Activated B cell treated with CpG ODN at 0.5 μM for 24 hours (primary cell): ENCODE measurements around the gene LRRC4B. TPM values are rescaled to one million over a fixed set of nuclear protein-coding genes. Genes with fewer than 3 reads are reported as not detected.

Experiments used
- ATAC-seq: fragments of 200-7000 bp; cut with Tn5 transposase; one replicate; pipeline ENCODE4 v1.10.0; 2021; ENCODE audit warnings: low read depth, mild to moderate bottlenecking, moderate library complexity
- CTCF ChIA-PET: fragments of 350-600 bp; sonication (Branson Sonifier 250); formaldehyde crosslinking; loops from one replicate; lab custom pipeline; 2021; ENCODE audit warnings: antibody characterized with exemption; lab: Charles Lee
- POLR2A ChIA-PET: fragments of 350-600 bp; sonication (Branson Sonifier 250); formaldehyde crosslinking; loops from one replicate; lab custom pipeline; 2021; ENCODE audit warnings: antibody characterized with exemption; lab: Charles Lee
- DNase-seq: peaks from one replicate; pipeline ENCODE4 v3.0.0; 2022
- H3K27ac Mint-ChIP-seq: one replicate; pipeline ENCODE4 v1.8.0; 2020; ENCODE audit warnings: mixed read lengths
- H3K27me3 Mint-ChIP-seq: one replicate; pipeline ENCODE4 v1.8.0; 2021; ENCODE audit warnings: mixed read lengths
- H3K36me3 Mint-ChIP-seq: one replicate; pipeline ENCODE4 v1.8.0; 2021; ENCODE audit warnings: low read depth, mixed read lengths
- H3K4me1 Mint-ChIP-seq: one replicate; pipeline ENCODE4 v1.8.0; 2021; ENCODE audit warnings: mixed read lengths
- H3K4me3 Mint-ChIP-seq: one replicate; pipeline ENCODE4 v1.8.0; 2020; ENCODE audit warnings: mild to moderate bottlenecking, mixed read lengths
- H3K9me3 Mint-ChIP-seq: one replicate; pipeline ENCODE4 v1.8.0; 2020; ENCODE audit warnings: mixed read lengths
- CTCF ChIP-seq: fragments of 200-600 bp; IDR thresholded peaks from one replicate; pipeline ENCODE4 v1.8.0; 2022; ENCODE audit warnings: antibody characterized with exemption, mild to moderate bottlenecking
- intact Hi-C: fragments of 100-400 bp; cut with micrococcal nuclease; formaldehyde crosslinking; loops from one replicate; pipeline ENCODE4 v1.15.1; 2024
- total RNA-seq: library from RNA; stranded (reverse); gene quantifications from 2 replicates; pipeline ENCODE4 v1.2.3, GENCODE V29; 2022

The LRRC4B gene
- total RNA-seq, 1 donor from 2014 or later = not detected

GRCh38 chr19:50498219-50499056 is 69.8 kb downstream of the LRRC4B start:
- H3K4me1 Mint-ChIP-seq = no peaks in the 10 kb centered on the region
- intact Hi-C loops = no loop called here
- H3K27me3 Mint-ChIP-seq = no peaks in the 10 kb centered on the region
- H3K27ac Mint-ChIP-seq = no peak overlapping the region
- POLR2A ChIA-PET = no interaction called here
- H3K36me3 Mint-ChIP-seq = peaks cover 7% of the 10 kb centered on the region
- no peak overlapping the region for H3K4me3 Mint-ChIP-seq
- no peak for TF ChIP-seq CTCF
- no peak for ATAC-seq
- CTCF ChIA-PET = no interaction called here
- DNase-seq = no peak
- no peaks in the 10 kb centered on the region for H3K9me3 Mint-ChIP-seq

GRCh38 chr19:50497022-50497405 is 71.2 kb downstream of the LRRC4B start:
- ChIA-PET POLR2A (interaction anchor here (0.6 kb wide), 1 partner anchor 12 kb away, joined by 5 read pairs; no protein-coding TSS in a partner anchor), CTCF (no interaction called here)
- peaks cover 7% of the 10 kb centered on the region for H3K36me3 Mint-ChIP-seq
- intact Hi-C loops = no loop called here
- H3K27ac Mint-ChIP-seq = no peak overlapping the region
- no peaks in the 10 kb centered on the region for H3K9me3 Mint-ChIP-seq
- ATAC-seq (no peak), DNase-seq (no peak)
- no peak for TF ChIP-seq CTCF
- peaks cover 4% of the 10 kb centered on the region for H3K4me1 Mint-ChIP-seq
- H3K4me3 Mint-ChIP-seq = no peak overlapping the region
- H3K27me3 Mint-ChIP-seq = no peaks in the 10 kb centered on the region

GRCh38 chr19:50496189-50497021 is 71.8 kb downstream of the LRRC4B start:
- Mint-ChIP-seq H3K4me3 (no peak overlapping the region), H3K27ac (no peak overlapping the region), H3K9me3 (no peaks in the 10 kb centered on the region), H3K27me3 (no peaks in the 10 kb centered on the region), H3K36me3 (peaks cover 3% of the 10 kb centered on the region), H3K4me1 (peaks cover 10% of the 10 kb centered on the region)
- ChIA-PET POLR2A (interaction anchor here (0.6 kb wide), 1 partner anchor 12 kb away, joined by 5 read pairs; no protein-coding TSS in a partner anchor), CTCF (no interaction called here)
- intact Hi-C loops = no loop called here
- ATAC-seq = no peak
- TF ChIP-seq CTCF = no peak
- DNase-seq = no peak

- no peak for ATAC-seq
- H3K27me3 Mint-ChIP-seq = no peaks in the 10 kb centered on the region
- H3K4me3 Mint-ChIP-seq = no peak overlapping the region
- ChIA-PET CTCF (no interaction called here), POLR2A (no interaction called here)
- intact Hi-C loops = no loop called here
- DNase-seq = no peak
- H3K36me3 Mint-ChIP-seq = peaks cover 3% of the 10 kb centered on the region
- H3K9me3 Mint-ChIP-seq = no peaks in the 10 kb centered on the region
- no peak overlapping the region for H3K27ac Mint-ChIP-seq
- TF ChIP-seq CTCF = no peak
- peaks cover 18% of the 10 kb centered on the region for H3K4me1 Mint-ChIP-seq
These were observed 73.2 kb downstream of the LRRC4B start for GRCh38 chr19:50495020-50495531.
